Measurements from ENCODE around the gene SPAG16.
"Not testable (repeated sequence)": the region's sequence is repeated elsewhere in the genome, so short reads cannot be mapped to it uniquely, and the experiment has no call there.

Gene SPAG16

GRCh38 chr2:213679894-213680293 is 395.6 kb downstream of the SPAG16 start:
- Histone ChIP-seq H3K36me3 (ENCODE audit: insufficient read depth, insufficient read length, low read length) (no peaks in the 10 kb centered on the region), H3K9me3 (ENCODE audit: insufficient read depth, low read length) (peaks cover 17% of the 10 kb centered on the region), H3K27me3 (ENCODE audit: insufficient read depth, insufficient read length) (no peaks in the 10 kb centered on the region), H3K9ac (ENCODE audit: insufficient read length, low read depth) (no peak overlapping the region), H3K4me1 (ENCODE audit: insufficient read depth, insufficient read length) (no peaks in the 10 kb centered on the region), H3K4me3 (ENCODE audit: insufficient read length, low read depth) (no peak overlapping the region)
- TF ChIP-seq SUZ12 (IDR thresholded peaks at IDR 0.05; ENCODE audit: extremely low read depth, insufficient read depth, insufficient read length) (no peak), ZNF274 (IDR thresholded peaks at IDR 0.05; ENCODE audit: low read depth, low read length) (no peak), YY1 (IDR thresholded peaks at IDR 0.05; ENCODE audit: insufficient read depth, insufficient read length) (no peak)
- DNase-seq (ENCODE audit: low read depth, low spot score): no peak

DNA sequence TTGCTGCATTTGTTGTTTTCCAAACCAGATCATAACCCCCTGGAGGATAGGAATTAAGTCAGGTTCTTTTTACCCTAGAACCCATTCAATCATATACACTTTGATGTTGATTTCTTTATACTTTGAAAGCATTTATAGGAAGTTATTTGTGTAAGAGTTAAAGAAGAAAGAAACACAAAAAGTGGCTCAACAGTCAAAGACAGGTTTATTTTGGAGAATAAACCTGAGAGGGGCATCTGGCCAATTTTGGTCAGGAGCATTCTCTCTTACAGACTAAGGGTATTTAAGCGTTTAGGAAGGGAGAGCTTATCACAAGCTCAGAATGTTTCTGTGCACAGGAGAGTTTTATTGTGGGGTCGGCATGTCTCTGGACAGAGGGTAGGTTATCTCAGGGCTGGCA is 398.0 kb downstream of the SPAG16 start:
- TF ChIP-seq ZNF274 (IDR thresholded peaks at IDR 0.05; ENCODE audit: low read depth, low read length) (no peak), SUZ12 (IDR thresholded peaks at IDR 0.05; ENCODE audit: extremely low read depth, insufficient read depth, insufficient read length) (no peak), YY1 (IDR thresholded peaks at IDR 0.05; ENCODE audit: insufficient read depth, insufficient read length) (no peak)
- no peaks in the 10 kb centered on the region for H3K4me1 ChIP-seq (ENCODE audit: insufficient read depth, insufficient read length)
- H3K36me3 ChIP-seq (ENCODE audit: insufficient read depth, insufficient read length, low read length): no peaks in the 10 kb centered on the region
- H3K9ac ChIP-seq (ENCODE audit: insufficient read length, low read depth): no peak overlapping the region
- no peak for DNase-seq (ENCODE audit: low read depth, low spot score)
- H3K4me3 ChIP-seq (ENCODE audit: insufficient read length, low read depth): no peak overlapping the region
- H3K27me3 ChIP-seq (ENCODE audit: insufficient read depth, insufficient read length): no peaks in the 10 kb centered on the region
- H3K9me3 ChIP-seq (ENCODE audit: insufficient read depth, low read length): peaks cover 24% of the 10 kb centered on the region

DNA sequence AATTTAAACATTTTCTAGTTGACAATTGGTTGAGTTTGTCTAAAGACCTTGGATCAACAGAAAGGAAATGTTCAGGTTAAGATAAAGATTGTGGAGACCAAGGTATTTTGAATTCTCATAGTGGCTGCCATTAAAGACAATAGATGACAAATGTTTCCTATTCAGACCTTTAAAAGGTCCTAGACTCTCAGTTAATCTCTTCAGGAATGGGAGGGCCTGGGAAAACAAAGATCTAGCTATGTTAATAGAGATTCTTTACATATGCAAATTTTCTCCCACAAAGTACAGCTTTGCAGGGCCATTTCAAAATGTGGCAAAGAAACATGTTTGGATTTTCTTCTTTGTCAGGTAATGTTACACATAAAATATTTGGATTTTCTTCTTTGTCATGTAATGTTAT is 403.9 kb downstream of the SPAG16 start:
- TF ChIP-seq SUZ12 (IDR thresholded peaks at IDR 0.05; ENCODE audit: extremely low read depth, insufficient read depth, insufficient read length) (no peak), YY1 (IDR thresholded peaks at IDR 0.05; ENCODE audit: insufficient read depth, insufficient read length) (no peak), ZNF274 (IDR thresholded peaks at IDR 0.05; ENCODE audit: low read depth, low read length) (no peak)
- H3K4me3 ChIP-seq (ENCODE audit: insufficient read length, low read depth): no peak overlapping the region
- no peaks in the 10 kb centered on the region for H3K4me1 ChIP-seq (ENCODE audit: insufficient read depth, insufficient read length)
- peaks cover 25% of the 10 kb centered on the region; the same call in 1 of the 2 replicates for H3K9me3 ChIP-seq (ENCODE audit: insufficient read depth, low read length)
- no peaks in the 10 kb centered on the region for H3K27me3 ChIP-seq (ENCODE audit: insufficient read depth, insufficient read length)
- DNase-seq (ENCODE audit: low read depth, low spot score): peak; percentile 35
- H3K36me3 ChIP-seq (ENCODE audit: insufficient read depth, insufficient read length, low read length): no peaks in the 10 kb centered on the region
- H3K9ac ChIP-seq (ENCODE audit: insufficient read length, low read depth): no peak overlapping the region

DNA sequence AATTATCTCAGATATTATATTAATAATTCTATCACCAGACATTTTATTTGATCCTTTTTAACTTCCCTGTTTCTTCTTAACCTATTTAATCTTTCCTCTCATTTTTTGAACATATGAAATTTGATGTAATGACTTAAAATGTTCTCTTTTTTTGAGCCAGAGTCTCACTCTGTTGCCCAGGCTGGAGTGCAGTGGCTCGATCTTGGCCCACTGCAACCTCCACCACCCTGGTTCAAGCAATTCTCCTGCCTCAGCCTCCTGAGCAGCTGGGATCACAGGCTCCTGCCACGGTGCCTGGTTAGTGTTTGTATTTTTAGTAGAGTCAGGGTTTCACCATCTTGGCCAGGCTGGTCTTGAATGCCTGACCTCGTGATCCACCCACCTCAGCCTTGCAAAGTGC is 404.6 kb downstream of the SPAG16 start:
- not testable (repeated sequence) for H3K4me3 ChIP-seq (ENCODE audit: insufficient read length, low read depth); DNase-seq (ENCODE audit: low read depth, low spot score); H3K27me3 ChIP-seq (ENCODE audit: insufficient read depth, insufficient read length); H3K9ac ChIP-seq (ENCODE audit: insufficient read length, low read depth); H3K36me3 ChIP-seq (ENCODE audit: insufficient read depth, insufficient read length, low read length); H3K4me1 ChIP-seq (ENCODE audit: insufficient read depth, insufficient read length)
- H3K9me3 ChIP-seq (ENCODE audit: insufficient read depth, low read length): peaks cover 25% of the 10 kb centered on the region; the same call in 1 of the 2 replicates

- no peaks in the 10 kb centered on the region for H3K36me3 ChIP-seq (ENCODE audit: insufficient read depth, insufficient read length, low read length)
- no peak overlapping the region for H3K9ac ChIP-seq (ENCODE audit: insufficient read length, low read depth)
- DNase-seq (ENCODE audit: low read depth, low spot score): no peak
- TF ChIP-seq YY1 (IDR thresholded peaks at IDR 0.05; ENCODE audit: insufficient read depth, insufficient read length) (no peak), ZNF274 (IDR thresholded peaks at IDR 0.05; ENCODE audit: low read depth, low read length) (no peak), SUZ12 (IDR thresholded peaks at IDR 0.05; ENCODE audit: extremely low read depth, insufficient read depth, insufficient read length) (no peak)
- H3K4me3 ChIP-seq (ENCODE audit: insufficient read length, low read depth): no peak overlapping the region
- H3K27me3 ChIP-seq (ENCODE audit: insufficient read depth, insufficient read length): no peaks in the 10 kb centered on the region
- no peaks in the 10 kb centered on the region for H3K4me1 ChIP-seq (ENCODE audit: insufficient read depth, insufficient read length)
- peaks cover 25% of the 10 kb centered on the region; the same call in 1 of the 2 replicates for H3K9me3 ChIP-seq (ENCODE audit: insufficient read depth, low read length)
These were observed 405.3 kb downstream of the SPAG16 start for GRCh38 chr2:213689585-213689984.

DNA sequence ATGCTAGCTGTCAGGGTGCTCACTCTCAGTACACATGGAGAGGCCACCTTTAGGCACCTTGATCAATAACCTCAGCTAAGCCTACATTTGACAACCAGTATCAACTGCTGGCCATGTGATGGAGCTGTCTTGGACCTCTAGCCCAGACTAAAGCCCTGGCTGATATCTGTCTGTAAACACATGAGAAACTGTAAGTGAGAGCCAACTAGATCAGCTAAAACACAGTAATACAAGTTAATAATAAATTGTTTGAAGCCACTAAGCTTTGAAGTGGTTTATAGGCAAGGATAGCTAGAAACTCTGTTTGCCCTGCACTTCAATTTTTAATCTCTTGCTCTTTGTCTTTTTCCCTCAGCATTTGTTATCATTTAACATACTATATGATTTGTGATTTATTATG is 407.1 kb downstream of the SPAG16 start:
- H3K4me1 ChIP-seq (ENCODE audit: insufficient read depth, insufficient read length): no peaks in the 10 kb centered on the region
- H3K27me3 ChIP-seq (ENCODE audit: insufficient read depth, insufficient read length): no peaks in the 10 kb centered on the region
- H3K9ac ChIP-seq (ENCODE audit: insufficient read length, low read depth): no peak overlapping the region
- DNase-seq (ENCODE audit: low read depth, low spot score): no peak
- no peak overlapping the region for H3K4me3 ChIP-seq (ENCODE audit: insufficient read length, low read depth)
- no peaks in the 10 kb centered on the region for H3K36me3 ChIP-seq (ENCODE audit: insufficient read depth, insufficient read length, low read length)
- peaks cover 25% of the 10 kb centered on the region; the same call in 1 of the 2 replicates for H3K9me3 ChIP-seq (ENCODE audit: insufficient read depth, low read length)
- TF ChIP-seq ZNF274 (IDR thresholded peaks at IDR 0.05; ENCODE audit: low read depth, low read length): no peak
- TF ChIP-seq SUZ12 (IDR thresholded peaks at IDR 0.05; ENCODE audit: extremely low read depth, insufficient read depth, insufficient read length): no peak
- no peak for TF ChIP-seq YY1 (IDR thresholded peaks at IDR 0.05; ENCODE audit: insufficient read depth, insufficient read length)

- H3K4me1 ChIP-seq (ENCODE audit: insufficient read depth, insufficient read length): no peaks in the 10 kb centered on the region
- no peak overlapping the region for H3K9ac ChIP-seq (ENCODE audit: insufficient read length, low read depth)
- H3K4me3 ChIP-seq (ENCODE audit: insufficient read length, low read depth): no peak overlapping the region
- no peak for DNase-seq (ENCODE audit: low read depth, low spot score)
- no peaks in the 10 kb centered on the region for H3K36me3 ChIP-seq (ENCODE audit: insufficient read depth, insufficient read length, low read length)
- H3K27me3 ChIP-seq (ENCODE audit: insufficient read depth, insufficient read length): no peaks in the 10 kb centered on the region
- no peak for TF ChIP-seq ZNF274 (IDR thresholded peaks at IDR 0.05; ENCODE audit: low read depth, low read length)
- no peak for TF ChIP-seq SUZ12 (IDR thresholded peaks at IDR 0.05; ENCODE audit: extremely low read depth, insufficient read depth, insufficient read length)
- no peak for TF ChIP-seq YY1 (IDR thresholded peaks at IDR 0.05; ENCODE audit: insufficient read depth, insufficient read length)
- H3K9me3 ChIP-seq (ENCODE audit: insufficient read depth, low read length): peaks cover 12% of the 10 kb centered on the region
These were observed 412.2 kb downstream of the SPAG16 start for GRCh38 chr2:213696442-213696841.

- H3K9ac ChIP-seq (ENCODE audit: insufficient read length, low read depth); H3K4me3 ChIP-seq (ENCODE audit: insufficient read length, low read depth); H3K4me1 ChIP-seq (ENCODE audit: insufficient read depth, insufficient read length); H3K36me3 ChIP-seq (ENCODE audit: insufficient read depth, insufficient read length, low read length); DNase-seq (ENCODE audit: low read depth, low spot score); H3K27me3 ChIP-seq (ENCODE audit: insufficient read depth, insufficient read length): not testable (repeated sequence)
- H3K9me3 ChIP-seq (ENCODE audit: insufficient read depth, low read length): peaks cover 20% of the 10 kb centered on the region
These were observed 417.1 kb downstream of the SPAG16 start for GRCh38 chr2:213701365-213701764.

All from NT2/D1 (cell line).